GM19455 (cell line): Measurements from ENCODE around the gene SLC13A3.

Experiments
- ATAC-seq: cut with Tn5 transposase; IDR thresholded peaks from one replicate; pipeline ENCODE4 v1.9.1; 2021; ENCODE audit not compliant: unreplicated experiment

The SLC13A3 gene

DNA sequence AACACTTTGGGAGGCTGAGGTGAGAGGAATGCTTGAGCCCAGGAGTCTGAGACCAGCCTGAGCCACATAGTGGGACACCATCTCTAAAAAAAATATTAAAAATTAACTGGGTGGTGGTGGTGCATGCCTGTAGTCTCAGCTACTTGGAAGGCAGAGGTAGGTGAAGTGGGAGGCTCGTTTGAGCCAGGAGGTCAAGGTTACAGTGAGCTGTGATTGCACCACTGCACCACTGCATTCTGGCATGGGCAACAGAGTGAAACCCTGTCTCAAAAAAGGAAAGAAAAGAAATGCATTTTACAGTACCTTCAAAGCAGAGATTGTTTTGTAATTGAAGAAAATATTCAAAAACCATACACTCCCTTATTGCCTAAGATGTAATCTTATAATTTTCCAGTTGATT, 107.3 kb downstream of the SLC13A3 start:
- ATAC-seq = no peak

DNA sequence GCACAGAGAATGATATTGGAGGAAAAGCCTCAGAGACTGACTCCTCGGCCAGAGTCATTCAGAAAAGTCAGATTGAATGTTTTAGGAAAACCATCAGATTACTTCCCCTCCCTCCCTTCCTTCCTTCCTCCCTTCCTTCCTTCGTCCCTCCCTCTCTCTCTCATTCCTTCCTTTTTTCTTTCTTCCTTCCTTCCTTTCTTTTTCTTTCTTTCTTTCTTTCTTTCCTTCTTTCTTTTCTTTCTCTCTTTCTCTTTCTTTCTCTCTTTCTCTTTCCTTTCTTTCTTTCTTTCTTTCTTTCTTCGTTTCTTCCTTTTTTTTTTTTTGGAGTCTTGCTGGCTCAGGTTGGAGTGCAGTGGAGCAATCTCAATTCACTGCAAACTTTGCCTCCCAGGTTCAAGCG, 108.2 kb downstream of the SLC13A3 start:
- no peak for ATAC-seq

DNA sequence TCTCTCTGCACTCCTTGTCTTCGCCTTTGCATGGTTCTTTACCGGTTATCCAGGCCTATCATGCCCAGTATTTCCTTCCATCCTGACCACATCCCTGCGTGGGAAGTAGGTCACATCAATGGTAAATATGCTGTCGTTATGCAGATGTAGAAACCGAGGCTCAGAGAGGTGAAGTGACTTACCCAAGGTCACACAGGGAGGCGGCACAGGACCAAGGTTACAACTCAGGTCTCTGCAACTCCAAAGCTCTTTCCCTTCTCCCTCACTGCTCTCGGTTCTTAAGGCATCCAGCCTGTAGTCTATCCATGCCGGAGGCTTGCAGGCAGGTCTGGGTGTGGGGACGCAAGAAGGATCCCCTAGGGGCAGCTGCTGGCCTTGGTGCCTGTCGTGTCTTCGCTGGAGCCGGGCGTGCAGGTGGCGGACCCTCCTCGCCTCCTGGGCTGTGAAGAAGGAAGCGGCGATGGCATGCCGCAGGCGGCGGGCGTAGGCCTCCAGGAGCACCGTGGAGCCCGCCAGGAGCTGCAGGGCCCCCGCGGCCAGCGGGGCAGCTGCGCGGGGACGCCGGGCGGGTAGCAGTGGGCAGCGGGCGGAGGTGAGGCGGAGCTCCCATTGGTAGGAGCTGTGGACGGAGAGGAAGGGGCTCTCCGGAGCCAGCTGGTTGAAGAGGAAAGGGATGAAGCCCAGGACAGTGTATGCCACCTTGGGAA, 109.9 kb downstream of the SLC13A3 start:
- no peak for ATAC-seq

DNA sequence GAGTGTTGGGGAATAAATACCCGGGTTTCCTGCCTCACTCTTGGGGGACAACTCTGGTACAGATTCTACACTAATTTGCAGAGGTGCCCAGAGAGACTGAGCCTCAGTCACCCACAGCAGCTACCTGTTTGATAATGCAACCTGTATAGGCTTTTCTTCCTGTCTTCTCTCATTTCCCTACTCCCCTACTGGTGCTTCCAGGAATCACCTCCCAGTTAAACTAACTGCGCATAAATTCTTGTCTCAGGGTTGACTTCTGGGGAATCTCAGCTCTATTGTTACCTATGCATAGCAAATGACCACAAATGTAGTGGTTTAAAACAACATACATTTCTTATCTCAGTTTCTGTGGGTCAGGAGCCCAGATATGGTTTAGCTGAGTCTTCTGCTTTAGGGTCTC, 112.1 kb downstream of the SLC13A3 start:
- no peak for ATAC-seq

DNA sequence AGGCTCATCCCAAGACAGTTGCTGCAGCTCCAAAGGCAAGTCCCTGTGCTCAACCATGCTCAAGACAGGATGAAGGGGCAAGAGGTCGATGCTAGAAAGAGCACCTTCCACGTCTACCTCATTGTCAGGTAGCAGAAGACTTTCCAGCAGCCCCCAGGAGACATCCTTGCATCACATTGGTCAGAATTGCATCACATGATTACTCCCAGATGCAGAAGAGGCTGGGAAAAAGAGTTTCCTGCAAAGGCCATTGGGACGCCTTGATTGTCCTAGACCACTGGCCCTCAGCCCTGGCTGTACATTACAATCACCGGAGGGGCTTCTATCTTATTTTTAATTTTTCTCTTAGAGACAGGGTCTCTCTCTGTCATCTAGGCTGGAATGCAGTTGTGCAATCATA, 120.6 kb downstream of the SLC13A3 start:
- ATAC-seq = no peak

DNA sequence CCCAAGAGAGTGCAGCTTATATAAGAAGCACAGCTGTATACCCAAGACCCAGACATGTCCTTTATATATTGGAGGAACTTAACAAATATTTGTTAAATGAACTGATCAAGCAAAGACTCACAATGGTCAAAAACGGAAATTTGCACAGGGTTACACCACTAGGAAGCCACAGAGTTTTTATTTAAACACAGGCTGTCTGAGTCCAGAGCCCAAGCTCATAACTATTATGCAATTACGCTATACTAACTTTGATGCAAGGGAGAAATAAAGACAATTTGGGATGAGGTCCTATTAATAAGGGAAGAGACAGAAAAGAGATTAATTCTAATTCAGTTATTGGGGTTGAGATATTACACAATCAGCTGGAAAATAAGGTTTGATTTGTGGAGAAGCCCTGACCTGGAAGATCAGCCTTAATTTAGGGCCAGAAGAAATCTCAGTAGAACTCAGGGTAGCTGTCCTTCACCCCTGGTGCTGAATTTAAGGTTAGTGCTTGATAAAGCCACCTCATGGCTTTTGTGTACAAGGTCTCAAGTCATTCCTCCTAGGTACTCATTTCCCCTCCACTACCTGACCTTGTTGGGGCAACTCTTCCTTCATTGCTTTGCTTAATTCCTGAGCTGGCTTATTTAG, 127.4 kb downstream of the SLC13A3 start:
- ATAC-seq = no peak

DNA sequence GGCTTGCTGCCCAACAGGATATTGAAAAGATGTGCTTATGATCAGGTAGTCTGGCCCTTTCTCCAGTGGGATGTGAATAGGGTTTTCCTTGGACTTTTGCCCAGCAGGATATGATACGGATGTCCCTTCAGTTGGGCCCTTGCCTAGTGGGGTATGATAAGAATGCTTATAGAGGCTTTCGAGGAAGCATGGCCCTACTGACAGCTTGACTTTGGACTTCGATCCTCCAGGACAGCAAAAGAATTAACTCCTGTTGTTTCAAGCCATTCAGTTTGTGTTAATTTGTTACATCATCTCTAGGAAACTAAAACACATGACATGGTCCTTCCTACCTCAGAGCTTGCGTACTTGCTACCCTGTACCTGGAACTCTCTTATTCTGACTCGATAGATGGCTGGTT, 128.2 kb downstream of the SLC13A3 start:
- no peak for ATAC-seq

DNA sequence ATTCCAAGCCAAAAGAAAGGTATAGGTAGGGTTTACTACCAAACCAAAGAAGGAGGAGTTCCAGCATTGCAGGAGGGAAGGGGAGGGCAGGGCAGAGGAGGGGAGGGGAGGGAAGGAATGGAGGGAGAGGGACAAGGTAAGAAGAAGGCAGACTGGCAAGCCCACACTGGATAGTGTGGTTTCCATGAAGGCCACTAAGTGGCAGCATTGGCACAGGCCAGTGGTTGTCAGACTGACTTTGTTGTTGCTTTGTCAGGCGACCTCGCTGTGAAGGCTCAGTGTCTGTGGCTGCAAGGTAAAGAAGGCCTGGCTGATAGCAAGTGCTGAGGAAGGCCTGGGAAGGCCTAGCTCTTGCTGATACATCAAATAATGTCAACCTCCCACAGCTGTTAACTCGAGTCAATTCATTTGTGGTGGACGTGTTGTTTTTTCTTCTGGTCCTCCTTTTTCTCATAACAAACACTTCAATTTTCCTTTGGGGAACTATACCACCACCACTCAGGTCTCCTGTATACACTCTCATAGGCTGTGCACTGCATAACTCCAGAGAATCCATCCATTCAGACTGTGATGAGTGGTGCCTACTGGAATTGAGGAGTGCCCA, 130.2 kb downstream of the SLC13A3 start:
- no peak for ATAC-seq

DNA sequence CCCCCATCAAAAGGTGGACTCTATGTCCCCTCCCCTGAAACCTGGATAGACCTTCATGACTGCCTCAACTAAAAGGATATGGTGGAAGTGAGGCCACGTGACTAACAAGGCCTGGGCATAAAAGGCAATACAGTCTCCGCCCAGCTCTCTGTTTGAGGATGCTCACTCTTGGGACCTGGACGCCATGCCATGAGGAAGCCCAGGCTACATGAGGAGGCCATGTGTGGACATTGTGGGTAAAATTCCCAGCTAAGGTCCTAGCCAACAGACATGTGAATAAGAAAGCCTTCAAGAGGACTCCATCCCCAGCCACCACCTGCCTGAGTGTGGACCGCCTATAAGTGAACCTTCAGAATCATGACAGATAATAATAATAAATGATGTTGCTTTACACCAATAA, 130.7 kb downstream of the SLC13A3 start:
- no peak for ATAC-seq

DNA sequence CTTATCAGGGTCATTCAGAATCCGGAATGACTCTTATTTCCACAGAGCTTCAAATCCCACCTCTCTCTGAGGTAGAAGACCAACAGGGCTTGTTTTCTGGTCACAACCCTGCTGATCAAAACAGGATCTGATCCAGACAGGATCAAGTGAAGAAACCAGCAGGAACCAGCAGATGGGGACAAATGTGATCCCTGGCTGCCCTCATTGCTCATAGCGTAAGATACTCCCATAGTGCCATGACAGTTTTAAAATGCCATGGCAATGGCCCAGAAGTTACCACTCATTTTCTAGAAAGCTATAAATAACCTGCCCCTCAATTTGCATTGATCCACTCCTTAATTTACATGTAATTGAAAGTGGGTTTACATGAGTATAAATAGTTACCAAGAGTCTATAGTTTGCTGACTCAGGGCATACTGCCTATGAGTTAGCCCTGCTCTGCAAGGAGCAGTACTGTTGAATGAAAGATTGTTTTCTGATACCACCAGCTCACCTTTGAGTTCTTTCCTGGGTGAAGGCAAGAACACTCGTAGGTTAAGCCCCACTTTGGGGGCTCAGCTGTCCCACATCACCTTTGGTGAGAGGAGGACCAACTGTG, 131.7 kb downstream of the SLC13A3 start:
- no peak for ATAC-seq

DNA sequence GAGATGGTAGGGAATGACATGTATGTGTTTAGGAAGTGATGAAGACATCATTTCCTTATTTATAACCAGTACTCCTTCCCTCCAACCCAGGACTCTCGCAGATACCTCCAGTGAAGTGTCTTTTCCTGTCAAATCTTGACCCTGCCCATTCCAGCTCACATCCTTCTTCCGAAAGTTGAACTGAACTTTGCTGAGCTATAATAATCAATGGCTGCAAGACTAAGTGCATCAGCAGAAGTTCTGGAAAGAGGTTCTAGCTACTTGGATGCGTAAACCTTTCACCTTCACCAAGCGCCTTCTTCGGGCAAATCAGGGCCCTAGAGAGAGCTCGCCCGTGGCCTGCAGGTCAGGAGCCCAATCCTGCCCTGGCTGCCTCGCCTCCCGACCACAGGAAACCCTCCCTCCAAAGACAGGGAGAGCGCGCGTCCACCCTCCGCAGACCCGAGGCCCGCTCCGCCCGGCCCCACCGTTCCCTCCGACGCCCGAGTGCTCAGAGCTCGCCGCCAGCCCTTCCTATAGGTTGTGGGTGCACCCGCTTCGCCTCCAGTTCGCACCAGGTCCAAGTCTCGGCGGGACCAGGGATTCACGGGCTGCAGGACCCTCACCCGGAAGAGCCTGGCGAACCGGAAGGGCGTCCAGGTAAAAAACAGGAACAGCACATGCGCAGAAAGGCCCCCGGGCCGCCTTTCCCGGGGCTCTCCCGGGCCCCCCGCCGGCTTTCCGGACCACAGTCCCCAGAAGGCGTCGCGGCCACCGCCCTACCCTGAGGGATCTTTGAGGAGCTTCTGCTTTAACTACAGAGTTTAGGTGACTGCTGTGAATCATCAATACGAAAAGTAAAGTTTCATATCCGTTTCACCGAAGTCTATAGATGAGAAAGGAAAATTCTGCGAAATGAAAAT, 138.1 kb downstream of the SLC13A3 start, which contains the start of gene ZNF334:
ZNF334 (minus strand) TSS at position 617 of the 902 bp plus-strand sequence. CDS start 1,457 bp downstream, outside the sequence.
- ATAC-seq = no peak

DNA sequence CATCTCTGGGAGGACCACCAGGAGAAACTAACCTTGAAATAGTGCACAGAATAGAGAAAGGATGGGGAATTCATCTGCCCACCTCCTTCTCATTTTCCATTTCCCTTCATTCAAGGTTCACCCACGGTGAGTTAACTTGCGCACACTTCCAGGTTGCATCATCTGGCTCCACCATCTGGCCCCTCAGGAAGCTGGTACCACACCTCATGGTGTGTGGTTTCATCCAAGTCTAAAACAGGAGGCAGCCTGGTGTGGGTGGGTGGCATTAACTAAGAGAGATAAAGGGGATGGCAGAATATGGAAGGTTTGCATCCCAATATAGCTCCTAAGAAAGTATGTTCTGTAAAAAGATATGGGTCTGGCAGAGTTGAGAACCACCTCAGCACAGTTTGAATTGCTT, 141.7 kb downstream of the SLC13A3 start:
- ATAC-seq = no peak
